ENCODE measurements around the gene CFAP61.

Gene CFAP61

DNA sequence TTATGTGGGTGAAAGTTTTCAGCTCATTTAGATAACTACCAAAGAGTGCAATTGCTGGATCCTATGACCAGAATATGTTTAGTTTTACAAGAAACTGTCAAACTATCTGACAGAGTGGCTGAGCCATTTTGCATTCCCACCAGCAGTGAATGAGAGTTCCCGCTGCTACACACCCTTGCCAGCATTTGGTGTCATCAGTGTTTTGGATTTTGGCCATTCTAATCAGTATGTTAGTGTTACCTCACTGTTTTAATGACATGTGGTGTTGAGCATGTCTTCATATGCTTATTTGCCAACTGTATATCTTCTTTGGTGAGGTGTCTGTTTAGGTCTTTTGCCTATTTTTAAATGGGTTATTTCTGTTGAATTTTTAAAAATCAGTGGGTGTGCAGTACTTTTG lies 120.9 kb downstream of the CFAP61 start:
- DNase-seq (ENCODE audit: low read depth in 2 of 2), result no peak

DNA sequence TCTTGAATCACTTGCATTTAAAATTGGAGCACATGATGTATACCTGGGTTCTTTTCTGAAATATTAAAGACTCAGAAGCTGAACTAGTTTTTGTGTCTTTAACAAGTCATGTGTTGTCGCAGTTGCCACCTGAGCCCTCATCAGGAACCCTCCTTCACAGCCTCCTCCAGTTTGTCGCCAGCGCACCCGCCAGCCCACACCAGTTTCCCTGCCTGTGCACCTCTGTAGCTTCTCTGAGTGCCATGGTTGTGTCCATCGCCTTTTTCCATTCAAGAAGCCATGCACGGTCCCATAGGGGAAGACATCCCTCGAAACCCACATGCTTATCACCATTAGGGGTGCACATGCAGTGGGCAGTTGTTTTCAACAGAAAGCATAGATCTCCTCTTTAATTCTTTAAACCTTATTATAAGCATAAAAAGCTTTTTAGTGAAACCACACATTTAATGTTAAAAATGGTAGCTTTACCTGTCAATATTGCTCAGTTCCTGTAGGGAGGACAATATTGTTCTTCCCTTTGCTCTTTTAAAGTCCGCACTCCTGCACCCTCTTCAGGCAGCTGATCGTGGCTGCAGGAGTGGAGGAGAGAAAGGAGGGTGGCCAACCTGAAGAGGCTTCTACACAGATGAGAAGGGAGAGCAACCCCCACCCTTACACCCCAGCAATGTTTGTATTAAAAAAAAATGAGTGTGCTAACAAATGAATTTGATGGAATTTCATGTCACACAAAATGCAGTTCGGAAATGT lies 121.9 kb downstream of the CFAP61 start:
- DNase-seq (ENCODE audit: low read depth in 2 of 2), result no peak

DNA sequence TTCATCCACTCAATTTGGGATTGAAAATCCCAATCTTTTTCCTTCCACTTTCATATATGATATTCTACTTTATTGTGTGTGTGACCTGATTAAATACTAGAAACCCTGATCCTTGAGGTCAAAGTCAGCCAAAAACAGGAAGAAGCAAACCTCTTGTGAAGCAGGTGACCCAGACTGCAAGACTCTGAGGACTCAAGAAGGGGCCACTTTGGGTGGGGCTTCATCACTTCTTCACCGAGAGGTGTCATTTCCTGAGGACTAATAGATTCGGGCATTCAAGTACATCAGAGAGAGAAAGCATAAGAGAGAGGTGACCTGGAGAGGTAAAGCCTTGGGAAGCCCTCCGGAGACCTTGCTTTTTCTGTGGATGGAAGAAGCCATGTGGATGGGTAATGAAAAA lies 129.0 kb downstream of the CFAP61 start:
- DNase-seq (ENCODE audit: low read depth in 2 of 2), result no peak

DNA sequence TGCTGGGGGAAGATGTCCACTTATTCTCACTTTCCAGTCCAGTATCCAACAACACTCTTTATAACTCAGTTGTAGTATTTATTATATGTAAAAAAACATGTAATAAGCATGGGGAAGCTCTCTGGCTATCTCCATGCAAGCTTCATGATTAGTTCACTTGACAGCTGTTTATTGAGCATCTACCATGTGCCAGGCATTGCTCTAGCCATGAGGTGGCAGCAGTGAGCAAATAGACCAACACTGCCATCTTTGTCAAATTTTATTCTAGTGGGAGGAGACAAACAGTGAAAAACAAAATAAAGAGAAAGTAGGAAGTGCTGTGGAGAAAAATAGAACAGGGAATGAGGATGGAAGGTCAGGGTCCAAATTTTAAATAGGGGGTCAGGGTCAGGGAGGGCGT lies 131.8 kb downstream of the CFAP61 start:
- DNase-seq (ENCODE audit: low read depth in 2 of 2), result peak in 1 of 2 experiments; percentile 22

DNA sequence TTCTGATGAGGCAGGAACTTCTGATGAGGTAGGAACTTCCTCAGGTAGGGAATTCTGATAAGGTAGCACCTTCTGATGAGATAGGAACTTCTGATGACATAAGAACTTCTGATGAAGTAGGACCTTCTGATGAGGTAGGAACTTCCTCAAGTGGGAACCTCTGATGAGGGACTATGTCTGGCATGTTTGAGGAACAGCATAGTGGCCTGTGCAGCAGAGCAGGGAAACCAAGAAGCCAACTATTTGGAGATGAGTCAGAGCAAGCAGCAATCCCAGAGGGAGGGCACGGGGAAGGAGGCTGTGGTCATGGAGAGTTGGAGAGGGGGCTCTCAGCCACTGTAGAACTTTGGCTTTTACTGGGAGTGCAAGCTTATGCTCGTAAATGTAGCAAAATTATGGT lies 132.4 kb downstream of the CFAP61 start:
- DNase-seq (ENCODE audit: low read depth in 2 of 2), result no peak

DNA sequence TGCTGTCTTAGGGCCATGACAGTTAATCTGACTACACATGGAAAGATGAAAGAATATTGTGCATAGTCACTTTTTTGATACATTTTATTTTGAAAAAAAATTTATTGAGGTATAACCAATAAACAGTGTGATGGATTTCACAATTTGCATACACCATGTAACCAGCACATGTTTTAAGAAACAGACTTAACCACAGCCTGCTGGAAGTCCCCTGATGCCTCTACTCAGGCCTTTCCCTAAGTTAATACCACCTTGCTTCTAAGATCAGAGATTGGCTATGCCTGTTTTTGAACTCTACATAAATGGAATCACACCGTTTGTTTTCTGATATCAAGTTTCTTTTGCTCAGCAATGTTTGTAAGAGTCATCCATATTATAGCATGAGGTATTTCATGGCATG lies 136.3 kb downstream of the CFAP61 start:
- DNase-seq (ENCODE audit: low read depth in 2 of 2), result no peak

DNA sequence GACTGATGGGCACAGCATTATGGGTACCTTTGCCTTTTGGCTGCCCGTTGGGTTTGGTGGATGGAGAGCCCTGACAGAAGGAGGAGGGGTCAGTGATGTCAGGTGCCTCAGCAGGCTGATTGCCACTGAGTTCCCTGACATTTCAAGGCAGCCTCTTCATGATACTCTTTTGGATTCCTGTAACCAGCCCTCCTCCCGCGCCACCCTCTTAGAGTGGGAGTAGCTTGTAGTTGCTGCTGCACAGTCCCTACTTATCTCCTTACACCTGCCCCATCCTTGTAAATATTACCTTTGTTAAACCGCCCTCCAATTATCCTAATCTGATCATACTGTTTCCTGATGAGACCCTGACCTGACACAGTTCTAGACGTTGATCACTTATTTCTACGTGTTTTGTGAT lies 140.0 kb downstream of the CFAP61 start:
- no peak for DNase-seq (ENCODE audit: low read depth in 2 of 2)

DNA sequence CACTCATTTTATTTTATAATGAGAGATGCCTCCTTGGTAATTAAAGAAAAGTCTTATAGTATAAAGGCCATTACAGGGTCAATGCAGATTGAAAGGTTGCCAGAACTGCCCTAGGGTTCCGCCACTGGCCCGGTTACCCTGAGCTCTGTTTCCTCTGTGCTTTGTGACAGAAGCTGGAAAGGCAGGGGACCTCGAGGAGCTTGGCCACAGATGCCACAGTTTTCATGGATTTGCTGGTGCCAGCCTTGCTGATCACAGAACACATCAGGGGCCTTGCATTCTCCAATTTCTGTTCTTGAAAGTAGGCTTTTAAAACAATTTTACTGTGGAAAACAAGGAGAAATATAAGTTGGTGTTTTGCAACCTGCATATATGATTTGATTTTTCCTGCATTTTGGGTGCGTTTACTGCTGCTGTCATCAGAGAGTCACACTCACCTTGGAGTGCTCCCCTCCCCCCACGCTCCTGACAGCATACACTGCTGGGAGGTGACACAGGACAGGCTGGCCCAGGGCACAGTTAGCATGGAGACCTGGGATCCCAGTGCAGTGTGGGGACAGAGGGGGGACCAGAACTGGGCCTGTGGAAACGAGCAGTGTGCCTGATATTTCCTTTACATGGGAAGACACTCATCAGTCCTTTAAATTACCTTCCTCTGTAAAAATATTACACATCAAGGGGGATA lies 142.8 kb downstream of the CFAP61 start:
- no peak for DNase-seq (ENCODE audit: low read depth in 2 of 2)

DNA sequence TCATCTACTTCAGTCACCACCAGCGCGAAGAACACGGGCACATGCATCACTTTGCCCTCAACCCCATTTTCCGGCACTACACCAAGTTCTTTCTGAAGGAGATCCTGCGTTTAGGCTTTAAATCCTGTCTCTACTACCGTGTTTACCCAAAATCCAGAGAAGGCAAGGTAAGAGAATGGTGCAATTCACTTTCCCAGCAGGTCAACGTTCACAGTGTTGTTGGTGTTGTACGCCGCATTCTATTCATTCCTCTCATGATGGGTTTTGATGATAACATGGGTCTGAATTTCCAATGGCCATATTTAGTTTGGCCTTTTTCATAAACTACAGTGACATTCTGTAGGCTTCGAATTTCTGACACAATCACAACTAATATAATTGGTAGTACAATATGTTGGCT lies 144.3 kb downstream of the CFAP61 start:
- no peak for DNase-seq (ENCODE audit: low read depth in 2 of 2)

DNA sequence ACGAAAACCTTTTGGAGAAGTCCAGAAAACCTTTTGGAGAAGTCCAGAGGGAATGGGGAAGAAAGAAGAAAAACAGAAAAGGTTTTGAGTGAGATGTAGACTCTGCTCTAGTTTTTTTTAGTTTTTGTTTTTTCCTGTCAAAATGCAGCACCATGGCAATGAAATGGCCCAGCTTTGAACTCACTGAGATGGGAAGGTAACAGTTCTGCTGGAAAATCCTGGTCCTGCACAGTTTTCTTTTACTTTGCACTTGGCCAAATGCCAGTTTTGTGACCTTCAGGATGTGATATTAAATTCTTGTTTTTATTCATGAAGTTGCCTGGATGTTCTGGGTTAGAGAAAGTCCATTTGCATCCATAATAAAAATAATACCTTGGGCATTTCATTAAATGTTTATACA lies 145.7 kb downstream of the CFAP61 start:
- DNase-seq (ENCODE audit: low read depth in 2 of 2), result no peak

DNA sequence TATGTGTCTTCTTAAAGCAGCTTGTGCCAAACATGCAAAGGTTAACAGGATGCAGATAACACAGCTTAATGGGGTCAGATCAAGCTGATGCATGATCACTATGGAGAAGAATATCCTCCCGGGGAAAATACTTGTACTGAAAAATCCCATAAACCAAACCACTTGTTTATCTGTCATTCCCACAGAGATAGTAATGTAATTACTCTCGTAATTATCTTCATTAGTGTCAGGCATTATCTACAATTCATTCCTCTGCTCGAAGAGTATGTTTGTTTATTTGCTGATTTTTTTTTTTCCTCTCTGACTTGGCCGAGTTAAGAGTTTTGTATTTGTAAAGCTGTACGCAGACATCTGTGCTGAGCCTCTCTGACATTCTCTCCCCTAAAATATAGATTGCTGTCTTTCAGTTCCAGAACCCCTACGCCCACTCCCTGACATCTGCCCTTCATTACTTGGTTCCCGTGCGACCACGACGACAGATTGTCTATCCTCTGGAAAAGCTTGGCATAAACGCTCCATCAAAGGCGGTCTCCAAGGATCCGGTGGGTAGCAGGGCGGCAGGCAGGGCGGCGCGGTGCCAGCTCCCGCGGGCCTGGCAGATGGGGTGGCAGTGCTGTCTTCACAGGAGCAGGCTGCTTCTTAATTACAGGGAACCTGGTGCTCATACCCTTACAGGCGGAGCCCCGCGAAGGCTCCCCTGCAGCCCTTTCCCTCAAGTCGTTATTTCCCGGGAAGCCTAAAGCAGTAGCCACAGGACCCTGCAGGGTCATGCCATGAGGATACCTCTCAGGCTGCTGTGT lies 147.2 kb downstream of the CFAP61 start:
- no peak for DNase-seq (ENCODE audit: low read depth in 2 of 2)

DNA sequence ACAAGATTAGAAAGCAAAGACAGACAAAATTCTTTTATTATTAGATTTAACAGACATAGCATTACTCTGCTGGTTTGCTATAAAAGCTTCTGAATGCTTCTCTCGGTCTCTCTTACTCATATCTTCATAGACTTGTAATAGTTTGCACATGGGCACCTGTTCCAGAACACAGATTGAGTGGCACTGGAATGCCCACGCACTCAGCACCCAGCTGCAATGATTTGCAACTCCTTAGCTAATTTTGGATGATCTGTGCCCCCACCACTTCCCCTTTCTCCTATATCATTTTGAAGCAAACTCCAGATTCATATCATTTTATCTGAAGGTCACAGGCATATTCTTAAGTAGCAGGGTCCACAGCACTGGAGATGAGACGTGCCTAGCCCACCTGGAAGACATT lies 148.8 kb downstream of the CFAP61 start:
- DNase-seq (ENCODE audit: low read depth in 2 of 2), result no peak

DNA sequence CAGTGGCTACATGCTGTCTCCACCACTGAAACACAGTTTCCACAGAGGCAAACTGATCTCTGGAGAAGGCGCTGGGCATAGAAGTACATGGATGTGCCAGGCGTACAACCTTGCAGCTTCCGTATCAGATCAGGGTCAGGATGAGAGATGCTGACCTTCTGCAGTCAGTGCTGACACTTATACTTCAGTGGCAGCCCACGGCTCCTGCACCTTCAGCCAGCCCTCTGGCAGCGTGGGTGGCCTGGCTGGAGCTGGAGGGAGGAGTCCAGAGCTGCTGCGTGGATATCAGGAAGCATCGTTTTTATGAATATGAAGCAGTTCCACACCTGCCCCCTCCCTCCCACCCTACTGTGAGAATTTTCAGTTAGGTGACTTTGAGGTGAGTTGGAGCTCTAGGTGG lies 149.3 kb downstream of the CFAP61 start:
- DNase-seq (ENCODE audit: low read depth in 2 of 2), result no peak

DNA sequence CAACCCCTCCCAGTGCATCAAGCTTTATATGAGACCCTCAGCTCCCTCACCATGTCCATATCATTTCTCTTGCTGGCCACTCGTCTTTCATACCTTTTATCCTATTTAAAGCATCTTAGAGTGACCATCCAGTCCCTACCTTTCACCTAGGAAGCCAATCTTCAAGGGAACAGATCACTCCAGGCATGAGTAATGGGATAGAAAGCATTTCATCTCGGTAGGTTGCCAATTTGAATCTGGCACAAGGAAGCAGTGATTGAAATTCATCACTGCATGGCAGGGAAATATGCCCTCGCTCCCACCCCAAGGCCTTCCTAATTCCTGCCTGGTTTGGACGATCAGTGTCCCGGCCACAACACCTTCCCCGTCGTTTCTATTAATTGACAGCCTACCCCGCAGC lies 150.4 kb downstream of the CFAP61 start:
- no peak for DNase-seq (ENCODE audit: low read depth in 2 of 2)

DNA sequence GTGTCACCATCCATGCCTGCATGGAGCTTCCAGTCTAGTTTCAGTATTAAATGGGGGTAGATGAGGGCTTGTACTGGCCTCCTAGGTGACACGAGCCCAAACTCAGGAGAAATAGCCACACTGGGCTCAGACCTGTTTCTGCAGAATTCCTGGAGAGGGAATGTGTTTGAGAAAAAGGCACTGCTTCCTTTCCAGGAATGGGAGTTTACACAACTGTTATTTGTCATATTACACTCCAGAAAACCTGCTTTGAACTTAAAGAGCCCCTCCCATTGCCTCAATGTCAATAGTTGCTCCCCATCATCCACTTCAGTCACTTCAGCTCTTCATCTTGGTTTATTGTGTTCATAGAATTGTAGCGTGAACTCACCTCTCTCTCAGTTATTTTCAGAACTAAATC lies 151.5 kb downstream of the CFAP61 start:
- DNase-seq (ENCODE audit: low read depth in 2 of 2), result no peak

DNA sequence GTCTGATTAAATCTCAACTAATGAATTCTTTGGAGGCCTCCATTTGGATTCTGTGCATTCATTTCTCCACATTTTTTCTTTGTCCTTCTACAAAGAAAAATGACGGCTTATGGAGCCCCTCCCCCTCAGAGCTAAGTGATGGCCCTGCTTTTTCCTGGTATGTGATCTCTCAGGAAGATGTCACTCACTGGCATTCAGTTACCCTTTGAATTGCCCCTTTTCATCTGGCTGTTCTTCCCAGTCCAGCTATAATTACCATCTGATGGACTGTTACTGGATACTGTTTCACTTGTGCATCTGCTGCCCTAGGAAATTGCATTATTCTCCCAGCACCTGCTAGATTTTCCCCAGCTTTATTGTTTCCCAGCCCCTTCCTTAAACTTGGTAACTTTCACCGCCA lies 151.9 kb downstream of the CFAP61 start:
- no peak for DNase-seq (ENCODE audit: low read depth in 2 of 2)

DNA sequence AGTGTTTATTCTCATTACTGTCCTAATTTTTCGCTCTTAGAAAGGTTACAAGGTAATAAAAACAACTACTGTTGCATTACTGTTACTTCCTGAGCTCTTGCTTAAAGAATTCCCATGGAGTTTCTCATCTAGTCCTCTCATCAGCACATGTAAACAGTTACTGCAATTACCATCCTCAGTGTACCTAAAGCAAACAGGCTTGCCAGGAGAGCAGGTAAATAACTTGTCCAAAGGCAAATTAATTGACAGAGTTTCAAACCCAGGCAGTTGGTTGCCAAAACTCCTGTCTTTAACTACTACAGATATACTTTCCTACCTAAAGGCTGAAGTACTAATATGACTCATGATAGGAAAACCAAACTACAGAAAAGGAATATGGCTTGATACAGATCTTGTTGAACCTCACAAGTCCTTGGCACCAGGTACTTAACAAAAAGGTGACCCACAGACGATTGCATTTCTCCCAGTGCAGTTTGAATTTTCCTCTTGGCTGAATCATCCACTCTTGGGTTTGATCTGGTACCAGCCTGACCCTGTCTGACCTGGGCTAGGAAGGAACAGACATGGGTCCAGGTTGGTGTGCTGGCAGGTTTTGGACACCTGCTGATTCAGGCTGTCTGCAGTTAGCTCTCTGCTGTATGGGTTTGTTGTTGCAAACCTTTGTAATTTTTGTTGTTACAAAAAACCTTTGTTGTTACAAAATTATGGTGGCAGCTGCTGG lies 153.0 kb downstream of the CFAP61 start:
- no peak for DNase-seq (ENCODE audit: low read depth in 2 of 2)

DNA sequence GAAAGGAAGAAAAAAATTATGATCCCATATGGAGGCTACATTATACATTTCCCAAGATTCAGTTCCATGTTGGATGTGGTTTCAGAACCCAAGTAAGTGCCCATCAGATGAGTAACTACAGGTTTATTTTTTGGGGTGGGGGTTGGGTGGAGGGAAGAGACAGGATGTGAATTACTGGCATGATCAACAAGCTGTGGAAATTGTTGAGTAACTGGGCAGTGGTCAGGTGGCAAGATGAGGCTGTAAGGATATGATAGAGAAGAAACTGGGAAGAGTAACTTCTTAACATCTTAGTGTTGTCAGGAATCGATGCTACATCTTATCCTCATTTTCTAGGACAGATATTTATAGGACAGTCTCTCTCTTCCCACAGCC lies 153.5 kb downstream of the CFAP61 start:
- no peak for DNase-seq (ENCODE audit: low read depth in 2 of 2)

DNA sequence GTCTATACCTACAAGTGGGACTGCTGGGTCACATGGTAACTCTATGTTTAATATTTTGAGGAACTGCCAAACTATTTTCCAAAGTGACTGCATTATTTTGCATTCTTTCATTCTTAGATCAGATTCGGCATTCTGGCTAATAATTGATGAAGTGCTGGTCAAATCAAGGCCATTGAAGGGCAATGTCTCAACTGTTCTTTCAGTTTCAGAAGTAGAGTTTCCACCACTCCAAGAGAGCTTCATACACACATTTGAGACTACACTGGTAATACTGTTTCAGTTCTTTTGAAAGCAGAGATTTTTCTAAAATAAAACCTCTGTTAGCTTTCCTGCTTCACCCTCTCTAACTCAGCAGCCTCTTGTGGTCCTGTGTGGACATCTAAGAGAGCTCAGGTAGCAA lies 154.5 kb downstream of the CFAP61 start:
- DNase-seq (ENCODE audit: low read depth in 2 of 2), result no peak

DNA sequence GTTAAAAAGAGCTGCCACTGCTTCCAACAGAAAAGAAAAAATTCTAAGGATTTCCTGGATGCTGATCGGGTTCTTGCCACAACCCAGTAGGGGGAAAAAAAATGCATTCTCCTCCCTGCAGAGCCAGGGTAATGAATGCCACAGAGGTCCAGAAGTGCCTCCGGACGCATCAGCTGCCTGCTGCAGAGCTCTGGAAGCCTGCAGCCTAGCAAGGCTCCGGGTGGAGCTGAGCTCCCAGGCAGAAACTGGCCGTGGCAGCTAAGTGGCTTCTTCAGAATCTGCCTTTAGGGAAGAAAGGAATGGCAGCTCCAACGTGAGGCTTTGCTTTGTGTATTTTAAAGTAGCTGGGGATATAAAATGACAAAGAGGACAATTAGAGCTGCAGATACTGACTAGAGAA lies 155.0 kb downstream of the CFAP61 start:
- no peak for DNase-seq (ENCODE audit: low read depth in 2 of 2)

DNA sequence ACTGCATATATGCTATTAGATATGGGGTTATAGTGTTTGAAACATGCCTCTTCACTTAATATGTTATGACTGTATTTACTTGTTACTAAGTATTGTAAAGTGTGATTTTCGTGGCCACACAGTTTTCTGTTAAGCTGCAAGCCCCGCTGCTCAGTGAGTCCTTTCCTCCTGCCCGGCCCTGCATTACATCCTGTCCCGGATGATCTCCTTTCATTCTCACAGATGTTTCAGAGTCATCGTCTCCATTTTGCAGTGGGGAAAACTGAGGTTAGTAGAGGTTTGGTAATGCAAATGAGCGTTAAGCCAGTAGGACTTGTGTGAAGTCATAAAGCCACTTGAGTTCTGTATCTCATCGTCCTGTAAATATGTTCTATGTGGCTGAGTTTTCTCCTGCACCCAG lies 155.5 kb downstream of the CFAP61 start:
- no peak for DNase-seq (ENCODE audit: low read depth in 2 of 2)

DNA sequence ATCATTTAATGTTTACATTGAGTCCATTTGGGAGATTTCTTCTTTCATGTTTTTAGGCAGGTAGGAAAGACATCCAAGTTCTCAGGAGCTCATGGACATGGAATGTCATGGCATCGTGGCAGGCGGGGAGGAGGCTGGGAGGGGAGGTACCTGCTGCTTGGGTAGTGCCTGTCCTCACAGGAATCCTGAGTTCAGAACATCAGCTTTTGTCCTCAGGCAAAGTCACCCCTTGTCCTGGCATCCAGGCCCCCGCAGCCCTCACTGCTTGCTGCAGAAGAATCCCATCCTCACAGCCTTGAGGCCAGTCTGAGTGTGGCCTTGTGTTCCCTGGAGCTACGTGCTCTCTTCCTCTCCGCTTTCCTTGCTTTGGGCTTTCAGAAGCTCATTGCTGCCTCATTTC lies 157.4 kb downstream of the CFAP61 start:
- DNase-seq (ENCODE audit: low read depth in 2 of 2), result no peak
